SK-N-DZ (cell line): Measurements from ENCODE around the gene MDN1.
"Not testable (repeated sequence)": the region's sequence is repeated elsewhere in the genome, so short reads cannot be mapped to it uniquely, and the experiment has no call there.

ENCODE experiments used
- DNase-seq: peaks from one replicate; pipeline ENCODE4 v3.0.0-alpha.2; 2015; ENCODE audit warnings: low spot score

Gene MDN1

DNA sequence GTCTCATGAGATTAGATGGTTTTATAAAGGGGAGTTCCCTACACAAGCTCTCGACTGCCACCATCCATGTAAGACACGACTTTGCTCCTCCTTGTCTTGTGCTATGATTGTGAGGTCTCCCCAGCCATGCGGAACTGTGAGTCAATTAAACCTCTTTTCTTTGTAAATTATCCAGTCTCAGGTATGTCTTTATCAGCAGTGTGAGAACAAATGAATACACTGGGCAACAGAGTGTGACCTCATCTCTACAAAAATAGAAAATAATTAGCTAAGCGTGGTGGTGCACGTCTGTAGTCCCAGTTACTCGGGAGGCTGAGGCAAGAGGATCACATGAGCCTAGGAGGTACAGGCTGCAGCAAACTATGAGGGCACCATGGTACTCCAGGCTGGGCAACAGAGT lies 51.3 kb downstream of the MDN1 start:
- no peak for DNase-seq

DNA sequence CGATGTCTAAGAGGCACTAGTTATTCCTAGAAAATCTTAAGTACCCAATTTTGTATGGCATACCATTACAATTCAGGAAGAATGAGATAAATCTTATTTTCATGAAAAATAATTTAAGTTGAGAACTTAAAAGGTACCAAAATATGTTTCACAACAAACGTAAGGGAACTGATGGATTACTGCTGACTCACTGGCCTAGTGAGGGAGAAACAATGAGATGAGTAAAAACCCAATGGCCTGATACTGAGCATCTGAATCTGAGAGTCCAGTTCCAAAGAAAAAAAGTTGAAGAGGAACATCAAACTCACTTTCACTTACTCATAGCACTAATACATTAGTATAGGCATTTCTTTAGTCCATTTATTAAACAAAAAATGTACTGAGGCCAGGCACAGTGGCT lies 56.0 kb downstream of the MDN1 start:
- DNase-seq: no peak

DNA sequence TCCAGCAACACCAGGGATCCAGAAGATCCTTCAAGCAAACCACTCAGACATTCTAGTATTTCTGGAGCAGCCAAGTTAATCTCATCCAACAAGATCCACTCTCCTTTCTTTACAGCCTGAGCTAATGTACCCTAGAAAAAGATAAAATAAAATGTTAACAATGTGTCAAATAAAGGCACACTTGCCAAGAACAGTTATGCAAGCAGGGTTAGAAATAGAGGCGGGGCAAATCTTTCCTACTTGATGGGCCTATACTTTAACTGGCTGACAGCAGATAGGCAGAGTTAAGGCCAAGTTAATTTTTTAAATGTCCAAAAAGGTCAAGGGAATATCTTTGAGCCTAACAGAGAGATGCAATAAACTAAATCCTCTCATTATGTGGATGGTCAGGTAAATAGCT lies 60.8 kb downstream of the MDN1 start:
- DNase-seq: no peak

DNA sequence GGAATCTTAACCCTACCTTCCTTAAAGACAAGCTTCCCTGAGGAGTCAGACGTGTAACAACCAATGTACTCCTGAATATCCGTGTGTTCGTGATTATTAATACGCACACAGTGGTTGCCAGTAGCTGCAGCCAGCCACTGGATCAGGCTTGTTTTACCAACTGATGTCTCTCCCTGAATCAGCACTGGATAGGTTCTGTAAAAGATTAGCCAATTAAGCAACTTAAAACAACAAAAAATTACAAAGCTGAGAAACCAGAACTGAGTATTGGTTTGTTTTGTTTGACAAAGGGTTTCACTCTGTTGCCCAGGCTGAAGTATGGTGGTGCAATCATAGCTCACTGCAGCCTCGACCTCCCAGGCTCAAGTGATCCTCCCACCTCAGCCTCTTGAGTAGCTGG lies 69.3 kb downstream of the MDN1 start:
- DNase-seq: no peak

DNA sequence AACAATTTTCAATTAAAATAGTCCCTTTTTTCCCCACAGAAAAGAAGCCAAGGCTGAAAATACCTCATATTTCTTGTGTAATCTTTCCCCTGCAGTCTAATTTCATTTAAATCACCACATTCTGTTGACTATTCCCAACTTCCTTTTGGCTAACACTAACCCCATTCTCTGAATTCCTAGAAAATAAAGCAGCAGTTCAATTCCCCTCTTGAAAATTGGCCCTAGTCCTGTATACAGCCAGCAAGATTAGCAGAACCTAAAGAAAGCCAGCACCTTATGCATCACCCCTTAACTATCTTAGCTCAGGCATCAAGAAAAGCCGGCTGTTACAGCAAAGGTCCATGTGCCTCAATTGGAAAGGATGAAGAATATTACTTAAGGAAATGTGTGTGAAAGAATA lies 69.7 kb downstream of the MDN1 start:
- DNase-seq: no peak

DNA sequence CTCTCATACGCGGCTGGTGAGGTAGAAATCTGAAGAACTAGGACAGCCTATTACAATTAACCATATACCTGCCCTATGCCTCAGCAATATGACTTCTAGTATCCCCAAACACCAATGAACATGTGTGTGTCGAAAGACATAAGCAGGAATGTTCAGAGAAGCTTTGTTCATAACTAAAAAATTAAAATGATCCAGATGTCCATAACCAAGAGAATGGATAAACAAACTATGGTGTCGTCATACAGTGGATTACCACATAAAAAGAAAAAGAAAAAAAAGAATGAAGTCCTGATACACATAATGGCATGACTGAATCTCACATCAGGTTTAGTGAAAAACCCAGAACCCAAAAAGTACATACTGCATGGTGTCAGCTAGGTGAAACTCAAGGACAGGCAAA lies 73.9 kb downstream of the MDN1 start:
- DNase-seq: no peak

DNA sequence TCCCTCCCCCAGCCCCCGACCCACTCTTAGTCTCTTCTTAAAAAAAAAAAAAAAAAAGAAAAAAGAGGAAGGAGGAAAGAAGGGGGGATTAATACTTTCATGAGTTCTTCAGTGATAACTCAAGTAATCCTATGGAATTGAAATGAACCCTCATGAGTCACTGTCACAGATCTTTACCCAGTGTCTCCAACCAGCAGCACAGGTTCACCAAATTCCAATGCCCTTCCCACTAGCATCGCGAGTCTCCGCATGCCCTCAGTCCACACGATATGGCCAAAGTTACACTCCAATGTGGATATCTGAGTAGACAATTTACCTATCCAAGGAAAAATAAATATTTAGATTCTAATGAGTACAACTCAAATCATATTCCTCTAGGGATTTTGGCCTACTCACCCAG lies 74.5 kb downstream of the MDN1 start:
- no peak for DNase-seq

DNA sequence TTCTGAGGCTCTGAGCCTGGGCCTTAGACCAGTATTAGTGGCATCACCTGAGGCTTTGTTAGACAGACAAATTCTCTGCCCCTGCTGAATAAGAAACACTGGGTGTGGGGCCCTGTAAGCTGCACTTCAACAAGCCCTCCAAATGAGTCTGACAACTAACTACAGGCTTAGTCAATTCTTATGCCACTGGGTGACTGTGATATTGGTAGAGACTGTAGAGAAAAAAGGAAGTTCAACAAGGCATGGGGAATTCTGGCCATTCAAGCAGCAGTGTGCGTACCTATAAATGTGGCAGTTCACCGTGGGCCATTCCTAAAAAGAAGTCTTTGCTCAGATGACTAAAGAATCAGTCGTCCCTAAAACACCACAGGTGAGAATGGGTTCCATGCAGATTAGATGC lies 82.7 kb downstream of the MDN1 start:
- DNase-seq: no peak

DNA sequence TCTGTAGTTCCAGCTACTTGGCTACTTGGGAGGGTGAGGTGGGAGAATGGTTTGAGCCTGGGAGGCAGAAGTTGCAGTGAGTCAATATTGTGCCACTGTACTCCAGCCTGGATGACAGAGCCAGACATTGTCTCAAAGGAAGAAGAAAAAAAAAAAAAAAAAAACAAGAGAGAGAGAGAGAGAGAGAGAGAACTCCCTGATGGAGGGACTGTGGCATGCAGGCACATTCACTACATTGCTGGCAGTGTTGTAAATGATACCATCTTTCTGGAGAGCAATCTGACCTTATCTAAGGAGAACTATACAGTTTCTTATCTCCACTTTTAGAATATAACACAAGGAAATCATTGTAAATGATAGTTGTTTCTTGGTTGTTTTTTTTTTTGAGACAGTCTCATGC lies 85.1 kb downstream of the MDN1 start:
- no peak for DNase-seq

DNA sequence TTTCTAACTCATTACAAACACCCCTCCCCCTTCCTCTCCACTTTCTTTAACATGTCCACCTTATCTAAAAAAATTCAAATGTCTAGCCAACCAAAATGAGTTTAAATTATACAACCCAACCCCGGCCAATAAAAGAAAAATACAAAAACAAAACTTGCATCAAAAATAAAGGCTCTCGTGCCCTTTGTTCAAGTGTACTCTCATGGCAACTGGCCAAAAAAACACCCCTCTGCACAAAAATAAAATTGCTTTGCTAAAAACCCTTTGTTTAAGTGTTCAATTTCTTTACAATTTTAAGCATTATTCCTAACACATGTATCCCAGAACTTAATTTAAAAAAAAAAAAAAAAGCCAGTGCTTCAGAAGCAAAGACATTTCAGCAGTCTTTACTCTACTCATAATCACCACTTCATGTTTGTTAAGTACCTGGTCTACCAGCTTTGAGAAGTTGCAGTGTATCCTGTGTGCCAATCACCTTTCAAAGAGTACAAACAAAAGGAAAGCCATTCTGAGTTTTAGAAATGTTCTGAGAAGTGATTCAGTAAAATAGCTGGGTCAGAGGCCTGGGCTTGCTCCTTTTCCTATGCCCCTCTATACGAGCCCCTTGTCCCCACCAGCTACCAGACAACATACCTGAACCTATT lies 87.5 kb downstream of the MDN1 start:
- DNase-seq: no peak

DNA sequence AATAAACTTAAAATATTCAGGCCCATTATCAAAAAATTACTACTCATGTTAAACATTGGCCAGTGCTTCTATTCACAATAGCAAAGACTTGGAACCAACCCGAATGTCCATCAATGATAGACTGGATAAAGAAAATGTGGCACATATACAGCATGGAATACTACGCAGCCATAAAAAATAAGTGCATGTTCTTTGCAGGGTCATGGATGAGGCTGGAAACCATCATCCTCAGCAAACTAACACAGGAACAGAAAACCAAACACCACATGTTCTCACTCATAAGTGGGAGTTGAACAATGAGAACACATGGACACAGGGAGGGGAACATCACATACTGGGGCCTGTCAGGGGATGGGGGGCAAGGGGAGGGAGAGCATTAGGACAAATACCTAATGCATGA lies 88.3 kb downstream of the MDN1 start:
- DNase-seq: not testable (repeated sequence)

DNA sequence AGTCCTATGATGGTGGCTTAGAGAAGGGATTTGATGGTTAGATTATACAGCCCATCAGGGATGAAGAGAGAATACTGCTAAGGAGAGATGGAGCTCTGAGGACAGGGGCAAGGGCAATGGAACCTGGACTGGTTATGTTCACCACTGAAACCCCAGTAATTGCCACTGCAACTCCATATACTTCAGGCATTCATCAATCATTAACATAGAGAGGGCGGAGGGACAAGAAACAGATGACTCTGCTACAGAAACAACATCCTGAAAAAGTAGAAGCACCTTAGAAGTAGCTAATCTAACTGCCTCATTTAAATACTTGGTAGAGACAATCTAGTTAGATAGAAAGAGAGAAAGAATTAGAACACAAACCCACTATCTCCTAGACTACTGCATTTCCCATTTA lies 89.8 kb downstream of the MDN1 start:
- DNase-seq: no peak

DNA sequence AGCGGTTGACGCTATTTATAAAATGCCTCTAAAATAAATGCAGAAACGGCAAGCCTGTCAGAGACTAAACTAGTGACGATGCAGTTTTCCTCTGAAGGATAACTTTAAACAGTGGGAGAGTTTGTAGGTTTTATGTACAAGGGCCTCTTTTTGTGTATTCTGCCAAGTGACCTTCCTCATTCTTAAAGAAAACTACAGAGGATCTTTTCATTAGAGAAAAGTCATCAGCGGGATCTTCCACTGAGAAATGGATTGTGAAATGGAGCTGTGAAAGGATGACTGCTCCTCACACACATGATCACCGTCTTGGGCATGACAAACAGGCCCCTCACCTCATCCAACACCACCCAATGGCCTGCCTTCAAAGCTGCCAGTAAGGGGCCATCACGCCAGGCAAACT lies 92.1 kb downstream of the MDN1 start:
- no peak for DNase-seq

DNA sequence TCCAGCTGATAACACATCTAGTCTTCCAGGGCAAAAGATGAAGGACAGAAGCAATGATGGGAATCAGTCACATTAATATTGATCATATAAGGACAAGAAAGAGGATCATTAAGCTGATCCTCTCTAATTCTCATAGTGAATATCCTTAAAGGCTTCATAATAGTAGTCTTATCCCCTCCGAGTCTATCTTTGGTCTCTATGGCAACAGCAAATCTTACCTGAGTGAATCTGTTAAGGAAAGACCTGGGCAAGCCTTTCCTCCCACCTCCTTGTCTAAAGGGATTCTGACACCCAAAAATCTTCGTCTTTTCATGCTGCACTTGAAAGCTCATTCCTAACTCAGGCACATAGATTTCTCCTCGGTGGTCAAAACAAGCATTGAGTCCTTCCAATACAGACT lies 94.6 kb downstream of the MDN1 start:
- DNase-seq: no peak

DNA sequence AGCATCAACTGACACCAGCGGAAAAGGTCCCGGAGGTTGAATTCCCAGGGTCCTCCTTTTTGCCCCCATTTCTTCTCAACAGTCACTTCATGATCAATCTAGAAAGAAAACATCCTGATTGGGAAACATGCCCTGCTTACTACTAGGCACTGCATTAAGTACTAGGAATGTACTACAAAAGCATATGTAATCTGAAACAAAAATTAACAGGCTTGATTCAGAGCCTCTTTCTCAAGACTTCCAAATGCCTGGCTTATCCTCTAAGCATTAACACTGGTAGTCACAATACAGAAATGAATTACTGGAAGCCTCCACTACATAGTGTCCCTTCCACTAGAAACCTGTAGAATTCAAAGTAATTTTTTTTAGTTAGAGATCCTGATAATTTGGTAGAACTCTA lies 96.5 kb downstream of the MDN1 start:
- DNase-seq: no peak

DNA sequence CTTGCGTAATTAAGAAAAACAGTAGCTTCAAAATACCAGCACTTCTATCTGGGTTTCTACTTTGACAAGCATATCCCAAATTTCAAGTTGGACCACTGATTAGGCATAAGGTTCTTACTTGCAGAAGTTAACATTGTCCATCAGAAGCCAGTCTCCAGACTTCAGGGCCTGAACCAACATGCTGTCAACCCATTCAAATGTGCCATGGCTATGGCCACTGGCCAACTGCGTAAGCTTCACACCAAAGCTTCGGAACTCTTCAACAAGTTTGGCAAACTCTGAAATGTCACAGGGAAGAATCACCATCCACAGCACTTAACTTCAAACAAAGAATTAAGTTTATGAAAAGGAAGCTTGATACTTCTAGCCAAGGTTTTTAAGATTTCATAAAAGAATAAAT lies 103.1 kb downstream of the MDN1 start:
- no peak for DNase-seq

DNA sequence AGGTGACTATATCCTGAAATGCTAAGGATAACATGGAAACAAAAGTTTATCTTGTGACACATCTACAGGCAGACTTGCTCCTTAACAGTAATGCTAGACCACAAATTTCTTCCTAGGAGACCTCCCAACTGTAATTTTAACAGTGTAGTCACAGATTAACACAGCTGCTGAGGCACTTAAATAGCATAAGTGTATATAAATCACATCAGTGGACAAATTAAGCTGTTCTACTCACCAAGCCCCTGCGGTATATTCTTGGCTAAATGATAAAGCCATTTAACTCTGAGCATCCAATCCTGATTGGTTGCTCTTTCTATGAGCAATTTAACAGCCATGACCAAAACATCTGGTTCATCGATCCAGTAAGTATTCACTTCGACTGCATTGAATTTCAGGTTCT lies 107.8 kb downstream of the MDN1 start:
- no peak for DNase-seq

DNA sequence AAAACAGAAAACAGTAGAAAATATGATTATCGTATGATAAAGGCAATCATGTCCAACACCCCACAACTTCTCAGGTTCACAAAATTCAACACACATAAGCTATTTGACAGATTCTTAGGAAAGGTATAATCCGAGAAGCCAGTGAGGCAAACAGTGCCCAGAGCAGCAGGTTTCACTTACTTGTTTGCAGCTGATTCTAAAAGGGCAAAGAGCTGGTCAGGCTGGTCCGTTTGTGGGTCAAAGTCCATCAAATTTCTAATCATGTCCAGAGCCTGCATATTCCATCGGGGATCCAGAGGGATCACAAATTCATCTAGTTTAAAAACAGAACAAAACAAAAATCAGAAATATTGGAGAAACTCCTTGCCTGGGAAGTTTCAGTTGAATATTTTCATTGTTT lies 111.3 kb downstream of the MDN1 start:
- DNase-seq: no peak

DNA sequence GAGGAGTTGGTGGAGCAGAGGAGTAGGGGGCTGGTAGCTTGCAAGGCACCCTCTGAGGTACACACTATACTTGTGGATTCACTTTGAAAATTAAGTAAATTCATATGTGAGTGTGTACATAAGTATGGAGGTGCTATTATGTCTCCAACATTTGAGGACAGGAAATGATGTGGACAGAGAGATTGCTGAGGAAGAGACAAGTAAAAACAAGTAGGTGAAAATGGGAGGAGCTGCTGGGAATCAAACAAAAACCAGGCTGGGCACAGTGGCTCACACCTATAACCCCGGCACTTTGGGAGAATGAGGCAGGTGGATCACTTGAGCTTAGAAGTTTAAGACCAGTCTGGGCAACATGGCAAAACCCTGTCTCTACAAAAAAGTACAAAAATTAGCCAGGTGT lies 111.8 kb downstream of the MDN1 start:
- no peak for DNase-seq

DNA sequence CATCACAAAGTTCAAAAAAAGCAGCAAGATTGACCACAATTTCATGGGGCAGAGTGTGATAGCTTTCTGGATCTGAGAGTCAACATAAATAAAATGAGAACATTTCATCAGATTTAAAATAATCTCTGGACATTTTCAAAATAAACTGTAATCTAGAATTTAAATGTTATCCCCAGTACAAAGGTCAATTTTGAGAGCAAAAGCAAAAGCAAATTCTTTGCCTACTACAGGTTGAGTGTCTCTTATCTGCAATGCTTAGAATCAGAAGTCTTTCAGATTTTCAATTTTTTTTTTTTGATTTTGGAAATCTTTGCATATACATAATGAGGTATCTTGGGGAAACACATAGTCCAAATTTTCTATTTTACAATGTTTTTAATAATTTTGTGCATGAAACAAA lies 113.5 kb downstream of the MDN1 start:
- no peak for DNase-seq

DNA sequence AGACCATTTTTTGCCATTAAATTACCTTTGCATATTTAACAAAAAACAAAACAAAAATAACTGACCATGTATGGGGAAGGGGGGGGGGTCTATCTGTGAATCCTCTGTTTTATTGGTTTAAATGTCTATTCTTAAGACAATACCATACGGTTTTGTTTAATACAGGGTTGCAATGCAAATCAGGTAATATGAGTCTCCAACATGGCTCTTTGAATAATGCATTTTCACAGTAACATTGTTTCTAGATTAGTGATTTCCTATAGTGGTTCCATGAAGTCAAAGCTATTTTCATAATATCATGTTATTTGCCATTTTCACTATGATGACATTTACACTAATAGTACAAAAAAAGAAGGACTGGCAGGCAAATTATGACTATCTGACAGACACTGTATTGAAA lies 116.3 kb downstream of the MDN1 start:
- no peak for DNase-seq

DNA sequence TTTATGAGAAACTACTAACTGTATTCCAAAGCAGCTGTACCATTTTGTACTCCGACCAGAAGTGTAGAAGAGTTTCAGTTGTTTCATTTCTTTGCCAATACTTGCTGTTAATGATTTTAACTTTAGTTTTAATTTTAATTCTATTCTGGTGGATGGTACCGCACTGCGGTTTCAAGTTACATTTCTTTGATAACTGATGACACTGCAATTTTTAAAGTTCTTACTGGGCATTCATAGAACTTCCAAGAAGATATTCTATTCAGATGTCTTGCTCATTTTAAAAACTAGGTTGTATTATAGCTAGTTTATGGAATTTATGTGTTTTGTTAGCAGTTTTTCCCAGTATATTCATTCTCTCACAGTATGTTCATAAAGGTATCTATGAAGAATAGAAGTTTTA lies 117.2 kb downstream of the MDN1 start:
- no peak for DNase-seq

DNA sequence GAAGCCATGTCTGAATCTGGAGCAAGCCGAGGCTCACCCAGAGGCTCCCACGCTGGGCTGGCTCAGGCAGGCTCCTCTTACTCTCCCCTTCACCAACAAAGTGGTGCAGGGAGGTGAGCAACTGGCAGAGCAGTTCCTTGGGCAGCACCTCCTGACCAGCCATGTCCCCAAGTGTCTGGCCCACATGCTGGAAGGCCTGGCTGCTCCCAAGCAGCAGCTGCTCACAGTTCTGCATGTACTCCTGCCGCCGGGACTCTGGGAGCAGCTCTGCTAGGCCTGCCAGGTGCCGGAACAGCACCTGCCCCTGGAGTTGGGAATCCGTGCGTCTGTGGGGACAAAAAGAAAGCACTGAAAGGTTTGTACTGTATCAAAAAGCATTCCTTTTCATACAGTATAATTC lies 123.9 kb downstream of the MDN1 start:
- no peak for DNase-seq

DNA sequence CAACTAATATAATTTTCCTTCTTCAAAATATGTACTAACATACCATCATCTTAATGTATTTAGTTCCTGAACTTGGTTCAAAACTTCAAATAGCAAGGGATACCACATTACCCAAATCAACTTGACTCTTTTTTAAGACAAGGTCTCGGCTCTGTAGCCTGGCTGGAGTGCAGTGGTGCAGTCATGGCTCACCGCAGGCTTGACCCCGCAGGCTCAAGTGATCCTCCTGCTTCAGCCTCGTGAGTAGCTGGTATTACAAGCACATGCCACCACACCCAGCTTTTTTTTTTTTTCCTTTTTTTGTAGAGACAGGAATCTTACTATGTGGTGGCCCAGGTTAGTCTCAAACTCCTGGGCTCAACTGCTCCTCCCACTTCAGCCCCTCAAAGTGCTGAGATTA lies 125.2 kb downstream of the MDN1 start:
- DNase-seq: no peak

DNA sequence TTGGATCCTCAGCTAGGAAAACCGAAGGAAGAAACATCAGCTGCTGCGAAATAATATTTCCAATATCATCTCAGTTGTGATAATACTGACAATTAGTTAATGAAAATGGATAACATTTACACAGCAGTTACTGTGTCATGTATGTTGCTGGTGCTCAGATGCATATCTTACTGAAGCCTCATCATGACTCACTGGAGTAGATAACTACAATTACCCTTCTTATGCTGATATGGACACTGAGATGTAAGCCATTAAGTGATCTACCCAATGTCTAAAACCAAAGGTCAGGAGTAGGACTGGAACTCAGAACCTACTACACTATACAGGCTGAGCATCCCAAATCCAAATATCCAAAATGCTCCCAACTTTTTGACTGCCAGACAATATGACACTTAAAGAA lies 126.4 kb downstream of the MDN1 start:
- no peak for DNase-seq
